Measurements from ENCODE around the gene PSMD1. TPM values are rescaled to one million over a fixed set of nuclear protein-coding genes. Genes with fewer than 3 reads are reported as not detected.
"Not testable (repeated sequence)": the region's sequence is repeated elsewhere in the genome, so short reads cannot be mapped to it uniquely, and the experiment has no call there.

PSMD1 gene
- total RNA-seq, 1 donor from 2014 or later, result 59.0 TPM

- Histone ChIP-seq H3K4me1 (no peaks in the 10 kb centered on the region), H3K36me3 (no peaks in the 10 kb centered on the region), H3K9me3 (no peaks in the 10 kb centered on the region), H3K4me3 (no peak overlapping the region), H3K27ac (no peak overlapping the region), H3K27me3 (peaks cover 6% of the 10 kb centered on the region)
- intact Hi-C loops (cut with DNase I), result no loop called here
- TF ChIP-seq CTCF (IDR thresholded peaks at IDR 0.05), result no peak
- ATAC-seq (no peak), DNase-seq (no peak)
These were observed 39.5 kb upstream of the PSMD1 start for GRCh38 chr2:231017231-231017598.

GRCh38 chr2:231018184-231018583, 38.5 kb upstream of the PSMD1 start:
- no peak for TF ChIP-seq CTCF (IDR thresholded peaks at IDR 0.05)
- H3K9me3 ChIP-seq, result no peaks in the 10 kb centered on the region
- no peak overlapping the region for H3K27ac ChIP-seq
- no peaks in the 10 kb centered on the region for H3K4me1 ChIP-seq
- intact Hi-C loops (cut with DNase I), result no loop called here
- H3K4me3 ChIP-seq, result no peak overlapping the region
- ATAC-seq (no peak), DNase-seq (no peak)
- peaks cover 6% of the 10 kb centered on the region for H3K27me3 ChIP-seq
- no peaks in the 10 kb centered on the region for H3K36me3 ChIP-seq

GRCh38 chr2:231025059-231025458, 31.6 kb upstream of the PSMD1 start:
- DNase-seq; ATAC-seq; H3K9me3 ChIP-seq; H3K27ac ChIP-seq; H3K4me1 ChIP-seq; H3K36me3 ChIP-seq; H3K27me3 ChIP-seq; H3K4me3 ChIP-seq; intact Hi-C loops (cut with DNase I): not testable (repeated sequence)

- intact Hi-C loops (cut with DNase I), result no loop called here
- ATAC-seq, result no peak
These were observed 27.8 kb upstream of the PSMD1 start for GRCh38 chr2:231028889-231029288.

GRCh38 chr2:231029563-231029962, 27.1 kb upstream of the PSMD1 start:
- Histone ChIP-seq H3K9me3 (no peaks in the 10 kb centered on the region), H3K36me3 (no peaks in the 10 kb centered on the region), H3K4me1 (no peaks in the 10 kb centered on the region), H3K27ac (no peak overlapping the region), H3K4me3 (no peak overlapping the region), H3K27me3 (no peaks in the 10 kb centered on the region)
- TF ChIP-seq CTCF (IDR thresholded peaks at IDR 0.05), result no peak
- intact Hi-C loops (cut with DNase I), result no loop called here
- ATAC-seq (no peak), DNase-seq (no peak)

More at GRCh38 chr2:231028889-231029288, 27.8 kb upstream of the PSMD1 start:
- DNase-seq, result no peak
- no peaks in the 10 kb centered on the region for H3K27me3 ChIP-seq
- H3K27ac ChIP-seq, result no peak overlapping the region
- no peaks in the 10 kb centered on the region for H3K4me1 ChIP-seq
- H3K4me3 ChIP-seq, result no peak overlapping the region
- no peaks in the 10 kb centered on the region for H3K9me3 ChIP-seq
- no peaks in the 10 kb centered on the region for H3K36me3 ChIP-seq
- no peak for TF ChIP-seq CTCF (IDR thresholded peaks at IDR 0.05)

- no peaks in the 10 kb centered on the region for H3K9me3 ChIP-seq
- no peak for DNase-seq
- peaks cover 9% of the 10 kb centered on the region for H3K27me3 ChIP-seq
- TF ChIP-seq CTCF (IDR thresholded peaks at IDR 0.05), result no peak
- no peak overlapping the region for H3K27ac ChIP-seq
- no peaks in the 10 kb centered on the region for H3K4me1 ChIP-seq
- intact Hi-C loops (cut with DNase I), result no loop called here
- H3K4me3 ChIP-seq, result no peak overlapping the region
- no peak for ATAC-seq
- no peaks in the 10 kb centered on the region for H3K36me3 ChIP-seq
These were observed 25.9 kb upstream of the PSMD1 start for GRCh38 chr2:231030725-231031124.

All from upper lobe of right lung (tissue), 1 donor.